SK-N-MC (cell line): Measurements from ENCODE around the gene AKT3.

Source experiments
- EZH2 ChIP-seq: fragments of 200-600 bp; sonication (generic); IDR thresholded peaks from one replicate; pipeline ENCODE4 v1.6.1; 2017; ENCODE audit warnings: antibody characterized with exemption
- POLR2AphosphoS5 ChIP-seq: IDR thresholded peaks from 2 replicates; pipeline ENCODE4 v1.6.1; 2012; ENCODE audit warnings: mild to moderate bottlenecking, low read depth, low read length, borderline replicate concordance

GRCh38 chr1:243851765-243852164 is 1.7 kb upstream of the AKT3 start:
- TF ChIP-seq POLR2AphosphoS5, result no peak
- no peak for TF ChIP-seq EZH2
